Ovary (tissue), 9 donors: ENCODE results near the gene FBXO34. TPM values are rescaled to one million over a fixed set of nuclear protein-coding genes. Genes with fewer than 3 reads are reported as not detected.

Source experiments
- DNase-seq, 5 donors: peaks; one replicate each; pipeline ENCODE4 v3.0.0-alpha.2; 2019 to 2020
- H3K27ac ChIP-seq, 2 donors: fragments of 200-600 bp; one replicate each; pipeline versions ENCODE4 v1.5.1 to v1.8.0; 2019 to 2022
- H3K27me3 ChIP-seq: fragments of 200-600 bp; one replicate; pipeline ENCODE4 v1.8.0; 2022
- H3K36me3 ChIP-seq: fragments of 200-600 bp; sonication (generic); one replicate; pipeline ENCODE4 v1.5.1; 2019
- H3K4me1 ChIP-seq: one replicate; pipeline ENCODE4 v1.8.1; 2013; ENCODE audit warnings: mild to moderate bottlenecking, moderate library complexity; ENCODE audit not compliant: insufficient read depth
- H3K4me3 ChIP-seq: fragments of 200-600 bp; sonication (generic); one replicate; pipeline ENCODE4 v1.5.1; 2017
- H3K9me3 ChIP-seq, 2 donors: fragments of 200-600 bp in 1 of 2; sonication (generic) in 1 of 2; one replicate each; pipeline versions ENCODE4 v1.5.1 to v1.8.1; 2013 to 2019; ENCODE audit warnings: mild to moderate bottlenecking in 1 of 2, moderate library complexity in 1 of 2
- EP300 ChIP-seq: sonication (generic); formaldehyde crosslinking; IDR thresholded peaks from one replicate; pipeline ENCODE4 v1.6.1; 2017; ENCODE audit warnings: antibody characterized with exemption
- POLR2A ChIP-seq: fragments of 450-650 bp; IDR thresholded peaks from one replicate; pipeline ENCODE4 v1.6.1; 2017; ENCODE audit warnings: antibody characterized with exemption, mild to moderate bottlenecking, moderate library complexity
- WGBS, 3 donors: extraction: QIAGEN DNeasy Blood & Tissue Kit in 1 of 3; methylation state at CpG; one replicate each; pipeline versions ENCODE4 v1.1.5 to v1.1.7; 2013 to 2017; 5-methylcytosine and 5-hydroxymethylcytosine counted together
- intact Hi-C, 4 donors: fragments of 100-400 bp; cut with DNase I; formaldehyde crosslinking; loops; one replicate each; pipeline versions ENCODE4 v1.11.0 to v1.15.1; 2022 to 2023
- polyA plus RNA-seq, 2 donors: library from polyadenylated mRNA; stranded (reverse); fragments of 200-250 nt in 1 of 2; fragments of 350-450 nt in 1 of 2; fragmentation: Illumina TruSeq in 1 of 2; extraction: RNeasy Lipid Tissue Mini Kit (QIAGEN cat#74804) in 1 of 2; gene quantifications; one replicate each; pipeline ENCODE4 v1.2.3, GENCODE V29; 2013 to 2014
- total RNA-seq, 7 donors: library from RNA; depleted of rRNA in 2 of 7; stranded (reverse); fragments of >200 nt in 2 of 7; fragmentation: NEBNext Ultra II Directional in 3 of 7; extraction: Animal tissue kit (Norgen Biotek cat#: 25700) in 3 of 7; gene quantifications; one replicate each; pipeline versions ENCODE4 v1.1.0 to v1.2.4, GENCODE V29; 2016 to 2023
- TF ChIP-seq, protein P1 (sequence below), 3 donors: fragments of 450-650 bp in 2 of 3; fragments of 200-600 bp in 1 of 3; IDR thresholded peaks; one replicate each; pipeline versions ENCODE4 v1.5.1 to v1.8.0; 2016 to 2022; ENCODE audit warnings: antibody characterized with exemption in 3 of 3, mild to moderate bottlenecking in 1 of 3
- donor health status: DM: no; HTN: no; CAD: no; lungs with moderate emphysema.
- donor health status: DM: no; HTN: no; CAD: no.
- donor health status: Bipolar disorder and iron deficiency.
- donor health status: DM: yes; HTN: yes; CAD: no.
- donor health status: DM: no; HTN: no; CAD: no.
- donor health status: DM: yes; HTN: yes; CAD: no.

FBXO34 gene
- total and polyA plus RNA-seq, 9 donors, result 11.4 to 29.8 (median 20.8) TPM

DNA sequence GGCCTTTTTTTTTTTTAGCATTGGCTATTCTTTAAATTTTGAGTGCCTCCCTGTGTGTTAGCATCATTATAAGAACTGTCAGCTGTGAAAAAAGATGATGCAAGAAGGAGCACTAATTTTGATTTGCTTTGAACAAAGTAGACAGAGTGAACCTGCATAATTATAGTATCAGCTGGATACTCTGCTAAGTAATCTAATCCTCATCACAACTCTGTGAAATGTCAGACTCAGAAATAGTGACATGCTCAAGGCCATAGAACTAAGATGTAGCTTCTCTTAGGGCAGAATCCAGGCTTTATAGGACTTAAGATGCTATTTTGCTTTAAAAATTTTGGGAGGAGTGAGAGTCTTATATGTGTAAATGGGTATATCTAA is 31.9 kb downstream of the FBXO34 start:
- no peak overlapping the region for H3K4me3 ChIP-seq
- H3K36me3 ChIP-seq, result no peaks in the 10 kb centered on the region
- TF ChIP-seq, protein P1, sequence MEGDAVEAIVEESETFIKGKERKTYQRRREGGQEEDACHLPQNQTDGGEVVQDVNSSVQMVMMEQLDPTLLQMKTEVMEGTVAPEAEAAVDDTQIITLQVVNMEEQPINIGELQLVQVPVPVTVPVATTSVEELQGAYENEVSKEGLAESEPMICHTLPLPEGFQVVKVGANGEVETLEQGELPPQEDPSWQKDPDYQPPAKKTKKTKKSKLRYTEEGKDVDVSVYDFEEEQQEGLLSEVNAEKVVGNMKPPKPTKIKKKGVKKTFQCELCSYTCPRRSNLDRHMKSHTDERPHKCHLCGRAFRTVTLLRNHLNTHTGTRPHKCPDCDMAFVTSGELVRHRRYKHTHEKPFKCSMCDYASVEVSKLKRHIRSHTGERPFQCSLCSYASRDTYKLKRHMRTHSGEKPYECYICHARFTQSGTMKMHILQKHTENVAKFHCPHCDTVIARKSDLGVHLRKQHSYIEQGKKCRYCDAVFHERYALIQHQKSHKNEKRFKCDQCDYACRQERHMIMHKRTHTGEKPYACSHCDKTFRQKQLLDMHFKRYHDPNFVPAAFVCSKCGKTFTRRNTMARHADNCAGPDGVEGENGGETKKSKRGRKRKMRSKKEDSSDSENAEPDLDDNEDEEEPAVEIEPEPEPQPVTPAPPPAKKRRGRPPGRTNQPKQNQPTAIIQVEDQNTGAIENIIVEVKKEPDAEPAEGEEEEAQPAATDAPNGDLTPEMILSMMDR (IDR thresholded peaks at IDR 0.05), result no peak
- TF ChIP-seq EP300, result no peak
- TF ChIP-seq POLR2A, result no peak
- no peak for DNase-seq
- no peaks in the 10 kb centered on the region for H3K27me3 ChIP-seq
- peaks cover 7% of the 10 kb centered on the region for H3K4me1 ChIP-seq
- intact Hi-C loops, result loop anchor here in 1 of 4 donors (10.0 kb wide), 1 partner anchor 1032 kb away; no protein-coding TSS in a partner anchor
- H3K9me3 ChIP-seq, result no peaks in the 10 kb centered on the region
- H3K27ac ChIP-seq, result no peak overlapping the region

DNA sequence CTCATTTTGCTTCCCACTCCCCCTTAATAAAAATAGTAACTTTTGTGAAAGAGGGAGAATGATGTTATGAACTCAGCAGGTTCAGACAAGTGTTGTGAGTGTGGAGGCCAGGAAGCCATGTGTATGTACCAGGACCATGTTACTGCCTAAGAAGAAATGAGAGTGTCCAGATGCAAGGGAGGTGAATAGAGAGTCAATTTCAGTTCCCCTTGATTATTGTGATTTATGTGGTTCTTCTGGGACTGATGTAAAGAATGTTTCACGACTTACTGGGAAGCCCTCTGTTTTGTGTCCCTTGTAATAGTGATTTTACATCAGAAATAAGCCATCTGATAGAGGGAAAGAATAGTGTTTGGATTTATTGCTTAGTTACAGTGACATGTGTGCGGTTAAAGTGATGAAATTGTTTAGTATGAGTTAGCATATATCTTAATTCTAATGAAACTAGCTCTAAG is 32.5 kb downstream of the FBXO34 start:
- H3K4me1 ChIP-seq, result peaks cover 7% of the 10 kb centered on the region
- DNase-seq, result no peak
- TF ChIP-seq, protein P1 (IDR thresholded peaks at IDR 0.05), result no peak
- no peak for TF ChIP-seq EP300
- no peak for TF ChIP-seq POLR2A
- H3K36me3 ChIP-seq, result no peaks in the 10 kb centered on the region
- H3K4me3 ChIP-seq, result no peak overlapping the region
- no peaks in the 10 kb centered on the region for H3K9me3 ChIP-seq
- no peak overlapping the region for H3K27ac ChIP-seq
- no peaks in the 10 kb centered on the region for H3K27me3 ChIP-seq
- 68 to 71% (median 70%) methylated on average over 2 of the region's 2 CpGs for WGBS, 3 donors
- intact Hi-C loops, result loop anchor here in 1 of 4 donors (10.0 kb wide), 1 partner anchor 1031 kb away; no protein-coding TSS in a partner anchor

DNA sequence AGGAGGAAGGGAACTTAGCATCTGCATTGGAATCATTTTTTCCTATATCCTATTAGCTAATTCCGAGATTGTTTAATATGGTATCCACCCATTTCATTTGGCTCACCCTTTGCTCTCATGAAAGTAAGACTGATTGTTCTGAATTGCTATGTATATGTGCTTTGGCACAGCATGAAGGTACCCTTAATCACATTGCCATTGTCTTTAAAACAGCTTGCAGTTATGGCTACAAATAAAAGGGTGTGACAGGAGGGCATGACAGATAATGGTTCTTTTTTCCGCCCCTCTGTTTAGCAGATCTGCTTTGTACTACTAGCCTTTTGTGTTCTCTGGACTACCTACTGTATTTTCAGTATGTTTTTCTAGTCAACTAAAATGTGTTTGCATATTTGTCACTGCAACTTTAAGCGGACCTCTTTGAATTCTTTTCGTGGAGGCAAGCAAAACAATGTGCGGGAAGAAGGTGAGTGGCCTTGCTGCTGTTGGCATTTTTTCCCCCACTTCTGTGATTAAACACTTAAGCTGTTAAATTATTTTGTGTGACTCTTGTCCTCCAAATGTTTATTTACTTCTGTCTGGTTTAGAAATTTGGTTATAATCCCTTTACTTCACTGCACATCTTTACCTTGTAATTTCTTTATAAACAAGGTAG is 35.8 kb downstream of the FBXO34 start:
- Histone ChIP-seq H3K27ac (no peak overlapping the region), H3K9me3 (no peaks in the 10 kb centered on the region), H3K27me3 (no peaks in the 10 kb centered on the region), H3K36me3 (no peaks in the 10 kb centered on the region), H3K4me1 (peaks cover 5% of the 10 kb centered on the region), H3K4me3 (no peak overlapping the region)
- DNase-seq, result no peak
- intact Hi-C loops, result loop anchor here in 1 of 4 donors (10.0 kb wide), 1 partner anchor 1028 kb away; no protein-coding TSS in a partner anchor
- WGBS, 3 donors, result 38 to 52% (median 44%) methylated on average over 5 of the region's 5 CpGs
- TF ChIP-seq EP300 (no peak), POLR2A (no peak)
- TF ChIP-seq, protein P1 (IDR thresholded peaks at IDR 0.05), result no peak

DNA sequence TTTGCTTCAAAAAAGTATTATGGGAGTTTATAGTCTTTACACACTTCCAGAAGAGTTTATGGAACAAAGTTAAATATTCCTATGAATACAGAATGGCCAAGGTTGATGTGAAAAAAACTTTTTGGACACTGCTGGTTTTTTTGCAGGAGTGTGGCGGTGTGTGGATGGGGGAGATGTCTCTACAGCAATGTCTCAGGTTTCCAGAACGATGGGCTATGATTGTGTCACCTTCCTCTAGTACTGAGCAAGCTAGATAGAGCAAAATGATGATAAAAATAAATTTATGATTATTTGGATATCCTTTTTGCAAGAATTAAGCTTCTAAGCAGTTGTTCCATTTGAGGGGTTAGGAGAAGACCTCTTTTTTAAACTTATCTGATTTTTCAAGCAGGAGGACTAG is 37.9 kb downstream of the FBXO34 start:
- Histone ChIP-seq H3K36me3 (no peaks in the 10 kb centered on the region), H3K9me3 (peaks cover 0 to 5% of the 10 kb centered on the region in 2 donors), H3K27ac (no peak overlapping the region), H3K27me3 (no peaks in the 10 kb centered on the region), H3K4me3 (no peak overlapping the region), H3K4me1 (peaks cover 4% of the 10 kb centered on the region)
- 64 to 72% (median 71%) methylated on average over 2 of the region's 2 CpGs for WGBS, 3 donors
- DNase-seq, result no peak
- no peak for TF ChIP-seq EP300
- TF ChIP-seq, protein P1 (IDR thresholded peaks at IDR 0.05), result no peak
- TF ChIP-seq POLR2A, result no peak
- intact Hi-C loops, result loop anchor here in 1 of 4 donors (10.0 kb wide), 1 partner anchor 1026 kb away; no protein-coding TSS in a partner anchor
